Smooth muscle cell (in vitro differentiated cells): Measurements from ENCODE around the gene GSTM2. TPM values are rescaled to one million over a fixed set of nuclear protein-coding genes. Genes with fewer than 3 reads are reported as not detected.

Experiments
- DNase-seq: peaks from one replicate; lab custom pipeline; 2025; ENCODE audit not compliant: unreplicated experiment; lab: John Stamatoyannopoulos, UW
- H2AFZ ChIP-seq: fragments of 200-600 bp; sonication (generic); 2 replicates; pipeline ENCODE4 v1.6.0; 2016; ENCODE audit warnings: antibody characterized with exemption, low read depth, mild to moderate bottlenecking
- H3F3A ChIP-seq: fragments of 200-600 bp; sonication (generic); 2 replicates; pipeline ENCODE4 v1.6.0; 2017; ENCODE audit warnings: antibody characterized with exemption, low read depth
- H3K27ac ChIP-seq: fragments of 200-600 bp; sonication (generic); 2 replicates; pipeline ENCODE4 v1.5.1; 2016; ENCODE audit warnings: low read depth, mild to moderate bottlenecking
- H3K27me3 ChIP-seq: fragments of 200-600 bp; sonication (generic); 2 replicates; pipeline ENCODE4 v1.6.1; 2016; ENCODE audit warnings: low read depth, mild to moderate bottlenecking
- H3K36me3 ChIP-seq: fragments of 200-600 bp; sonication (generic); 2 replicates; pipeline ENCODE4 v1.5.1; 2016; ENCODE audit warnings: low read depth
- H3K4me1 ChIP-seq: fragments of 200-600 bp; sonication (generic); 2 replicates; pipeline ENCODE4 v1.5.1; 2016; ENCODE audit warnings: low read depth
- H3K4me2 ChIP-seq: fragments of 200-600 bp; sonication (generic); 2 replicates; pipeline ENCODE4 v1.6.0; 2016; ENCODE audit warnings: mild to moderate bottlenecking
- H3K4me3 ChIP-seq: fragments of 200-600 bp; sonication (generic); 2 replicates; pipeline ENCODE4 v1.5.1; 2016; ENCODE audit warnings: mild to moderate bottlenecking
- H3K79me2 ChIP-seq: fragments of 200-600 bp; sonication (generic); 2 replicates; pipeline ENCODE4 v1.6.0; 2016; ENCODE audit warnings: low read depth, mild to moderate bottlenecking
- H3K9ac ChIP-seq: fragments of 200-600 bp; sonication (generic); 2 replicates; pipeline ENCODE4 v1.6.0; 2016; ENCODE audit warnings: low read depth
- H3K9me3 ChIP-seq: fragments of 200-600 bp; sonication (generic); replicated peaks from 2 replicates; pipeline ENCODE4 v1.5.1; 2016; ENCODE audit warnings: low read depth
- H4K20me1 ChIP-seq: fragments of 200-600 bp; sonication (generic); 2 replicates; pipeline ENCODE4 v1.6.0; 2016; ENCODE audit warnings: low read depth
- WGBS: methylation state at CpG from one replicate; pipeline ENCODE4 v1.1.7; 2016; ENCODE audit warnings: low lambda C conversion rate; 5-methylcytosine and 5-hydroxymethylcytosine counted together
- polyA plus RNA-seq: library from polyadenylated mRNA; unstranded; fragments of >200 nt; fragmentation: Nextera tagmentation; extraction: Ambion mirVana; gene quantifications from 2 replicates; pipeline ENCODE4 v1.2.1, GENCODE V29; 2016
- total RNA-seq: library from RNA; depleted of rRNA; stranded (reverse); fragments of >200 nt; gene quantifications from 2 replicates; pipeline ENCODE4 v1.2.3, GENCODE V29; 2014
- TF ChIP-seq, protein P1 (sequence below): fragments of 200-600 bp; sonication (generic); IDR thresholded peaks from 2 replicates; pipeline ENCODE4 v1.5.1; 2017; ENCODE audit warnings: borderline replicate concordance, mild to moderate bottlenecking, antibody characterized with exemption; ENCODE audit not compliant: insufficient read depth, poor library complexity, severe bottlenecking

GSTM2 gene
- total and polyA plus RNA-seq, 2 experiments from 2014 or later = 30.3 to 43.8 TPM

- Histone ChIP-seq H3K4me3 (no peak overlapping the region), H2AFZ (no peak overlapping the region), H3F3A (no peaks in the 10 kb centered on the region), H3K9me3 (no peaks in the 10 kb centered on the region), H4K20me1 (no peaks in the 10 kb centered on the region), H3K27me3 (no peaks in the 10 kb centered on the region), H3K4me2 (no peak overlapping the region), H3K9ac (no peak overlapping the region), H3K36me3 (no peaks in the 10 kb centered on the region), H3K79me2 (no peaks in the 10 kb centered on the region), H3K27ac (no peak overlapping the region), H3K4me1 (no peaks in the 10 kb centered on the region)
- TF ChIP-seq, protein P1, sequence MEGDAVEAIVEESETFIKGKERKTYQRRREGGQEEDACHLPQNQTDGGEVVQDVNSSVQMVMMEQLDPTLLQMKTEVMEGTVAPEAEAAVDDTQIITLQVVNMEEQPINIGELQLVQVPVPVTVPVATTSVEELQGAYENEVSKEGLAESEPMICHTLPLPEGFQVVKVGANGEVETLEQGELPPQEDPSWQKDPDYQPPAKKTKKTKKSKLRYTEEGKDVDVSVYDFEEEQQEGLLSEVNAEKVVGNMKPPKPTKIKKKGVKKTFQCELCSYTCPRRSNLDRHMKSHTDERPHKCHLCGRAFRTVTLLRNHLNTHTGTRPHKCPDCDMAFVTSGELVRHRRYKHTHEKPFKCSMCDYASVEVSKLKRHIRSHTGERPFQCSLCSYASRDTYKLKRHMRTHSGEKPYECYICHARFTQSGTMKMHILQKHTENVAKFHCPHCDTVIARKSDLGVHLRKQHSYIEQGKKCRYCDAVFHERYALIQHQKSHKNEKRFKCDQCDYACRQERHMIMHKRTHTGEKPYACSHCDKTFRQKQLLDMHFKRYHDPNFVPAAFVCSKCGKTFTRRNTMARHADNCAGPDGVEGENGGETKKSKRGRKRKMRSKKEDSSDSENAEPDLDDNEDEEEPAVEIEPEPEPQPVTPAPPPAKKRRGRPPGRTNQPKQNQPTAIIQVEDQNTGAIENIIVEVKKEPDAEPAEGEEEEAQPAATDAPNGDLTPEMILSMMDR = no peak
- no peak for DNase-seq
- 83% methylated on average over 2 of the region's 2 CpGs for WGBS
These were observed 6.5 kb upstream of the GSTM2 start for GRCh38 chr1:109661391-109661790.

- H3K36me3 ChIP-seq = no peaks in the 10 kb centered on the region
- TF ChIP-seq, protein P1 = no peak
- no peak overlapping the region for H3K4me2 ChIP-seq
- H3K4me3 ChIP-seq = no peak overlapping the region
- H3K9ac ChIP-seq = no peak overlapping the region
- peaks cover 10% of the 10 kb centered on the region for H3K4me1 ChIP-seq
- H3K9me3 ChIP-seq = no peaks in the 10 kb centered on the region
- H3K79me2 ChIP-seq = no peaks in the 10 kb centered on the region
- no peaks in the 10 kb centered on the region for H3F3A ChIP-seq
- no peak overlapping the region for H3K27ac ChIP-seq
- no peaks in the 10 kb centered on the region for H3K27me3 ChIP-seq
- no peak for DNase-seq
- no peaks in the 10 kb centered on the region for H4K20me1 ChIP-seq
- 27% methylated on average over 1 of the region's 1 CpG for WGBS
- no peak overlapping the region for H2AFZ ChIP-seq
These were observed 3.2 kb upstream of the GSTM2 start for GRCh38 chr1:109664671-109665070.

- Histone ChIP-seq H3K4me2 (peak overlapping the region; percentile 92), H2AFZ (peak overlapping the region; percentile 97), H4K20me1 (no peaks in the 10 kb centered on the region), H3K36me3 (no peaks in the 10 kb centered on the region), H3K9ac (no peak overlapping the region), H3K79me2 (no peaks in the 10 kb centered on the region), H3K4me3 (peak overlapping the region; percentile 63), H3K27ac (no peak overlapping the region), H3K4me1 (peaks cover 10% of the 10 kb centered on the region), H3F3A (no peaks in the 10 kb centered on the region), H3K27me3 (no peaks in the 10 kb centered on the region), H3K9me3 (no peaks in the 10 kb centered on the region)
- TF ChIP-seq, protein P1 = no peak
- DNase-seq = no peak
- 21% methylated on average over 24 of the region's 26 CpGs for WGBS
These were observed 392 bp downstream of the GSTM2 start for GRCh38 chr1:109668123-109668775.
